Panc1 (cell line): Measurements from ENCODE around the gene CACNB1.

Experiments
- CTCF ChIP-seq: fragments of 450-650 bp; IDR thresholded peaks from 2 replicates; pipeline ENCODE4 v1.5.1; 2017; ENCODE audit warnings: mild to moderate bottlenecking
- SIN3A ChIP-seq: IDR thresholded peaks from 2 replicates; pipeline ENCODE4 v1.6.1; 2012; ENCODE audit warnings: low read depth, mild to moderate bottlenecking, low read length, moderate library complexity, borderline replicate concordance; ENCODE audit not compliant: insufficient read depth

GRCh38 chr17:39198186-39198566 is 707 bp upstream of the CACNB1 start:
- TF ChIP-seq CTCF (no peak), SIN3A (no peak)
